ENCODE measurements around the gene SLC22A5.

DNA sequence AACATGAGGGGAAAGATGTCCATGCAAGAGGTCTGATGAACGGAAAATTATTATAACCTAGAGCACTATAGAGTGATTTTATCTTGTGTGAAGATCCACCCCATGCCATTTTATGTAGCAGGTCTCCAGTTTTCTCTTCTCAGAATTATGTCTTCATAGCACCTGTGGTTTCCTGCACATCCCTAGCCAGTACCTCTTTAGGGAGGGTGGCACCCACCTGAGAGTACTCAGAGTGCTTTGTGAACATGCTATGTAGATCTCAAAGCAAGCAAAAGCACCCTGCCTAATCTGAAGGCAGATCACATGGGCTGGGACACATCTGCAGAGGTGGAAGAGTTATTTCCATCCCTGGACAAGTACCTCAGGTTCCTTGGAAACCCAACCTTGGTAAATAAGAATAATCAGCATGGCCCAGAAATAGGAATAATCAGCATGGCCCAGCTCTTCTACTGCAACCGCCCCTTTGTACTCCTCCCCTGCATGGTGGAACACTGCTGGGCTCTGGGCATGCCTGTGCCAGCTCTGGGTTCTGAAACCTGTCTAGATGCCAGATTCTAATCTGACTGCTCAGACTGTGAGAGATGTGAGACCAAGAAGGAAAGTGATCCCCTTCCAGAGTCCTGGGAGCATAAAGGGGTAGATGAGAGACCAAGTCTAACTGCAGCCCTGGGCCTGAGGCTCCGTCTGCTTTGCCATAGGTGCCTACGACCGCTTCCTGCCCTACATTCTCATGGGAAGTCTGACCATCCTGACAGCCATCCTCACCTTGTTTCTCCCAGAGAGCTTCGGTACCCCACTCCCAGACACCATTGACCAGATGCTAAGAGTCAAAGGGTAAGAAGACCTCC lies 23.7 kb downstream of the SLC22A5 start:
- TF ChIP-seq, protein P1, sequence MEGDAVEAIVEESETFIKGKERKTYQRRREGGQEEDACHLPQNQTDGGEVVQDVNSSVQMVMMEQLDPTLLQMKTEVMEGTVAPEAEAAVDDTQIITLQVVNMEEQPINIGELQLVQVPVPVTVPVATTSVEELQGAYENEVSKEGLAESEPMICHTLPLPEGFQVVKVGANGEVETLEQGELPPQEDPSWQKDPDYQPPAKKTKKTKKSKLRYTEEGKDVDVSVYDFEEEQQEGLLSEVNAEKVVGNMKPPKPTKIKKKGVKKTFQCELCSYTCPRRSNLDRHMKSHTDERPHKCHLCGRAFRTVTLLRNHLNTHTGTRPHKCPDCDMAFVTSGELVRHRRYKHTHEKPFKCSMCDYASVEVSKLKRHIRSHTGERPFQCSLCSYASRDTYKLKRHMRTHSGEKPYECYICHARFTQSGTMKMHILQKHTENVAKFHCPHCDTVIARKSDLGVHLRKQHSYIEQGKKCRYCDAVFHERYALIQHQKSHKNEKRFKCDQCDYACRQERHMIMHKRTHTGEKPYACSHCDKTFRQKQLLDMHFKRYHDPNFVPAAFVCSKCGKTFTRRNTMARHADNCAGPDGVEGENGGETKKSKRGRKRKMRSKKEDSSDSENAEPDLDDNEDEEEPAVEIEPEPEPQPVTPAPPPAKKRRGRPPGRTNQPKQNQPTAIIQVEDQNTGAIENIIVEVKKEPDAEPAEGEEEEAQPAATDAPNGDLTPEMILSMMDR (IDR thresholded peaks at IDR 0.05) = no peak
- no peak for TF ChIP-seq EZH2 (IDR thresholded peaks at IDR 0.05; ENCODE audit: borderline replicate concordance, insufficient read depth, low read depth, low read length, poor library complexity, severe bottlenecking)
